Cardiac fibroblast (primary cell): Measurements from ENCODE around the gene HMCN2.

Source experiments
- DNase-seq, 2 donors: peaks; one replicate each; pipeline versions ENCODE4 v3.0.0 to v3.0.0-alpha.2; 2010; ENCODE audit warnings: low read depth in 2 of 2
- H3K4me3 ChIP-seq, 2 donors: replicated peaks in 1 of 2; 1 replicate in 1 of 2; 2 replicates in 1 of 2; pipeline ENCODE4 v1.5.1; 2011; ENCODE audit warnings: low read depth in 2 of 2, low read length in 2 of 2, mild to moderate bottlenecking in 2 of 2, moderate library complexity in 1 of 2
- CTCF ChIP-seq: IDR thresholded peaks from one replicate; pipeline ENCODE4 v1.5.1; 2011; ENCODE audit warnings: low read depth, mild to moderate bottlenecking, low read length, inconsistent platforms

The HMCN2 gene

GRCh38 chr9:130286072-130286770, 20.7 kb downstream of the HMCN2 start:
- no peak for DNase-seq
- no peak overlapping the region for H3K4me3 ChIP-seq
- TF ChIP-seq CTCF: no peak

- TF ChIP-seq CTCF: no peak
- no peak overlapping the region for H3K4me3 ChIP-seq
- no peak for DNase-seq
Observed at GRCh38 chr9:130286781-130287428, 21.3 kb downstream of the HMCN2 start.

- DNase-seq: no peak
- TF ChIP-seq CTCF: no peak
Observed at GRCh38 chr9:130287736-130288135, 22.2 kb downstream of the HMCN2 start.

GRCh38 chr9:130288393-130288792, 22.8 kb downstream of the HMCN2 start:
- no peak for DNase-seq
- no peak overlapping the region for H3K4me3 ChIP-seq
- TF ChIP-seq CTCF: no peak

More at GRCh38 chr9:130287736-130288135, 22.2 kb downstream of the HMCN2 start:
- H3K4me3 ChIP-seq: no peak overlapping the region

GRCh38 chr9:130288926-130289690, 23.5 kb downstream of the HMCN2 start:
- no peak overlapping the region for H3K4me3 ChIP-seq
- no peak for DNase-seq
- no peak for TF ChIP-seq CTCF

GRCh38 chr9:130289711-130290241, 24.2 kb downstream of the HMCN2 start:
- no peak overlapping the region for H3K4me3 ChIP-seq
- DNase-seq: no peak
- no peak for TF ChIP-seq CTCF
